Measurements from ENCODE around the gene GTF2IRD1. TPM values are rescaled to one million over a fixed set of nuclear protein-coding genes. Genes with fewer than 3 reads are reported as not detected.

The GTF2IRD1 gene
- total RNA-seq, 2 experiments from 2014 or later, result 4.9 to 6.6 TPM

DNA sequence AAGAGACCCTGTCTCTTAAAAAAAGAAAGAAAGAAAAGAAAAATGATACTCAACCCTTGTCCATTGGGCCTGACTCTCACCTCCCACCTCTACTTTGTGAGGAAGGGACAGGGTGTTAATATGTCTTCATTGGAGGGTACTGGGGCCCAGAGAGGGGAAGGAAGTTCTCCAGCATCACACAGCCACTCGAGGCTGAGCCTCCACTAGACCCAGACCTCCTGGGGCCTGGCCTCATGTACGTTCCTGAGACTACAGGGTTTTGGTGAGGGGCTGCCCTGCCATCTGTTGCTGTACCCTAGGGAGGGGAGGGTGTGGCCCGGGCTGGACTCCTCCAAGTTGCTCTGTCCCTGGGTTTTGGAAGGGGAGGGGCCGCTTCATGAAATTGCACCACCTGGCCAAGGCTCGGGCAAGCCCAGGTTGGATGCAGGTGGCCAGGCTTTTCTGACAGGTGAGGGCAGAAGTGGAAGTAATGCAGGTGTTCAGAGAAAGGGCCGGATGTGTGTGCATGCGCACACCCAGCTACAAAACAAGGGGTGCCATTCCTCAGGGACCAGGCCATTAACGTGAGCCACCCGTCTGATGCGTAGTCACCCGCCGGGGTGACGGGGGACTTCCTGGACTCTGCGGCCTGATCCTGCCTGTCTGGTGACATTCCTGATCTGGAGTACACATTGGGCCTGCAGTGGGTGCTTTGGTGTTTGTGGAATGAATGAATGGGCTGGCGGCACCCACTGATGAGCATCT lies 21.7 kb downstream of the GTF2IRD1 start:
- no peak overlapping the region for H3K4me3 Mint-ChIP-seq
- no peak for DNase-seq
- no peaks in the 10 kb centered on the region for H3K36me3 Mint-ChIP-seq
- no peaks in the 10 kb centered on the region for H3K4me1 Mint-ChIP-seq (ENCODE audit: low read depth)
- POLR2A ChIA-PET, result no interaction called here
- no peaks in the 10 kb centered on the region for H3K27me3 Mint-ChIP-seq
- no peak overlapping the region for H3K27ac Mint-ChIP-seq
- CTCF ChIA-PET, result no interaction called here
- H3K9me3 Mint-ChIP-seq, result no peaks in the 10 kb centered on the region
- intact Hi-C loops (cut with micrococcal nuclease), result no loop called here

DNA sequence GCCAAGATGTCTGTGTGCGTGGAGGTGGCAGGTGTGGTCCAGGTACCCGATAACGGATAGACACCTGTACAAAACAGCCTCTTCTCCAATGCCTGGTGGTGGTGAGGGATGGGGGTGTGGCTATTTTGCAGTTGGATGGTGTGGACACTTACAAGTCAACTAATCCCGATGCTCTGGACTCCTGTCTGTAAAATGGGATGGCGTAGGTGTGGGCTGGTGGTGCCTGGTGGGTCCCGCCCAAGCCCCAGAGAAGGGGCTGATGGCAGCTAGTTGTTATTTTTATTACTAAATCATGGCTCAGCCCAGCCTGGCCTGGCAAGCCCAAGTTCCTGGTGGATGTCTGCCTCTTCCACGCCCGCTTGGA lies 22.3 kb downstream of the GTF2IRD1 start:
- Mint-ChIP-seq H3K9me3 (no peaks in the 10 kb centered on the region), H3K4me3 (no peak overlapping the region), H3K27ac (no peak overlapping the region), H3K27me3 (no peaks in the 10 kb centered on the region), H3K36me3 (no peaks in the 10 kb centered on the region), H3K4me1 (ENCODE audit: low read depth) (no peaks in the 10 kb centered on the region)
- ChIA-PET POLR2A (no interaction called here), CTCF (no interaction called here)
- intact Hi-C loops (cut with micrococcal nuclease), result no loop called here
- DNase-seq, result no peak

DNA sequence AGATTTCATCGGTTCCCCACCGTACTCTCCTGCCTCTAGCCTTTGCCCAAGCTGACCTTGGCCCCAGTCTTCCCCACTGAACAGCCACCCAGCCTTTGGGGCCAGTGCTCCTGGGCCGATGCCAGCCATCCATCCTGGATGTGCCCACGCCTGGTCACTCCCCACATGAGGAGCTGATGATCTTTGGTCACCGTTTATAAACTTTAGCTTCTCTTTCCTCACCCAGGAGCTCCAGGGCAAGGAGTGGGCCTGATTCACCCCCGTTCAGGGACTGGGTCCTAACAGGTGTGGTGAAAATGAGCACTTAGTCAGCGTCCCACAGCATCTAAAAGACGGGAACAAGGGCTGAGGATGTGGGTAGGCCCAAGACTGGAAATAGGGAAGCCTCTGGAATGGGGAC lies 22.9 kb downstream of the GTF2IRD1 start:
- H3K4me3 Mint-ChIP-seq, result no peak overlapping the region
- POLR2A ChIA-PET, result no interaction called here
- no peaks in the 10 kb centered on the region for H3K36me3 Mint-ChIP-seq
- DNase-seq, result no peak
- peaks cover 3% of the 10 kb centered on the region for H3K27me3 Mint-ChIP-seq
- no peaks in the 10 kb centered on the region for H3K4me1 Mint-ChIP-seq (ENCODE audit: low read depth)
- CTCF ChIA-PET, result no interaction called here
- intact Hi-C loops (cut with micrococcal nuclease), result no loop called here
- H3K27ac Mint-ChIP-seq, result no peak overlapping the region
- H3K9me3 Mint-ChIP-seq, result no peaks in the 10 kb centered on the region

DNA sequence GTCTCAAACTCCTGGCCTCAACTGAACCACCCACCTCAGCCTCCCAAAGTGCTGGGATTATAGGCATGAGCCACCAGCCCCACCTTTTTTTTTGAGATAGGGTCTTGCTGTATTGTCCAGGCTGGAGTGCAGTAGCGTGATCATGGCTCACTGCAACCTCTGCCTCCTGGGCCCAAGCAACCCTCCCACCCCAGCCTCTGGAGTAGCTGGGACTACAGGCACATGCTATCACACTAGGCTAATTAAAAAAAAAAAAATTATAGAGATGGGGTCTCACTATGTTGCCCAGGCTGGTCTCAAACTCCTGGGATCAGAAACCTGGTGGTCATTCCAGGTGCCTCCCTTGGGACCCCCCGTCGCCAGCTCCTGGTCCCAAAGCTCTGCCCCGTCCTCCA lies 25.0 kb downstream of the GTF2IRD1 start:
- no peak overlapping the region for H3K4me3 Mint-ChIP-seq
- intact Hi-C loops (cut with micrococcal nuclease), result no loop called here
- POLR2A ChIA-PET, result no interaction called here
- H3K27me3 Mint-ChIP-seq, result peaks cover 3% of the 10 kb centered on the region
- no peaks in the 10 kb centered on the region for H3K4me1 Mint-ChIP-seq (ENCODE audit: low read depth)
- H3K9me3 Mint-ChIP-seq, result no peaks in the 10 kb centered on the region
- H3K27ac Mint-ChIP-seq, result no peak overlapping the region
- DNase-seq, result no peak
- no peaks in the 10 kb centered on the region for H3K36me3 Mint-ChIP-seq
- CTCF ChIA-PET, result interaction anchor here (0.6 to 1.5 kb wide), 2 partner anchors 28 to 968 kb away, joined by 3 to 4 read pairs; no protein-coding TSS in a partner anchor

DNA sequence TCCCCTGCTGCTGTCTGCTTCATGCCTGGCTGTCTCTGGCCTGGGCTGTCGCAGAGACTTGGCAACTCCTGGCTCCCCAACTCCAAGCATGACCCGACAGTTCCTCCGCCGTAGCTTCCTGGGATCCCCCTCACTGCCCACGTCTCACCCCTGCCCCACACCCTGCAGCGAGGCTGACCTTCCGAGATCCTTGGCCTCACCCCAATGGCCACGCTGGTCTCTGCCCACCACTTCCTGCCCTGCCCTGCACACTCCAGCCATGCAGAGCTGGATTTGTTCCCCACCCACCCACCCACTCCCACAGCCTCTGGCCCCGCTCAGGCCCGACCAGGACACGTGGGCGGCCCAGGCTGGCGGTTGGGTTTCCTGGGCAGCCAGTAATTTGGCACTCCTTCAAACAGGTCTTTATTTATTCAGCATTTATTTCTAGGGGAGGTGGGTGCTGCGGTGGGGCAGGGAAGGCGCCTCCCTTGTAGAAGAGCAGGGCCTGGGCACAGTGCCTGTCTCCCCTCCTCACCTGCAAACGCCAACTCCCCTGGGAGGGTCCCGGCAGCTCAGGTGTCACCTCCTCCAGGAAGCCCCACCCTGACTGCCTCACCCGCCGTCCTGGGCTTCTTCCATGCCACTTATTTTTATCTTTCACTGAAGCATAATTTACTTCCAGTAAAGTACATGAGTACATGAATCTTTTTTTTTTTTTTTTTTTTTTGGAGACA lies 25.5 kb downstream of the GTF2IRD1 start:
- no peak for DNase-seq
- Mint-ChIP-seq H3K4me1 (ENCODE audit: low read depth) (no peaks in the 10 kb centered on the region), H3K27me3 (peaks cover 3% of the 10 kb centered on the region), H3K36me3 (no peaks in the 10 kb centered on the region), H3K27ac (no peak overlapping the region), H3K4me3 (no peak overlapping the region), H3K9me3 (no peaks in the 10 kb centered on the region)
- POLR2A ChIA-PET, result no interaction called here
- intact Hi-C loops (cut with micrococcal nuclease), result no loop called here
- CTCF ChIA-PET, result interaction anchor here (1.5 kb wide), 1 partner anchor 29 kb away, joined by 3 read pairs; no protein-coding TSS in a partner anchor

DNA sequence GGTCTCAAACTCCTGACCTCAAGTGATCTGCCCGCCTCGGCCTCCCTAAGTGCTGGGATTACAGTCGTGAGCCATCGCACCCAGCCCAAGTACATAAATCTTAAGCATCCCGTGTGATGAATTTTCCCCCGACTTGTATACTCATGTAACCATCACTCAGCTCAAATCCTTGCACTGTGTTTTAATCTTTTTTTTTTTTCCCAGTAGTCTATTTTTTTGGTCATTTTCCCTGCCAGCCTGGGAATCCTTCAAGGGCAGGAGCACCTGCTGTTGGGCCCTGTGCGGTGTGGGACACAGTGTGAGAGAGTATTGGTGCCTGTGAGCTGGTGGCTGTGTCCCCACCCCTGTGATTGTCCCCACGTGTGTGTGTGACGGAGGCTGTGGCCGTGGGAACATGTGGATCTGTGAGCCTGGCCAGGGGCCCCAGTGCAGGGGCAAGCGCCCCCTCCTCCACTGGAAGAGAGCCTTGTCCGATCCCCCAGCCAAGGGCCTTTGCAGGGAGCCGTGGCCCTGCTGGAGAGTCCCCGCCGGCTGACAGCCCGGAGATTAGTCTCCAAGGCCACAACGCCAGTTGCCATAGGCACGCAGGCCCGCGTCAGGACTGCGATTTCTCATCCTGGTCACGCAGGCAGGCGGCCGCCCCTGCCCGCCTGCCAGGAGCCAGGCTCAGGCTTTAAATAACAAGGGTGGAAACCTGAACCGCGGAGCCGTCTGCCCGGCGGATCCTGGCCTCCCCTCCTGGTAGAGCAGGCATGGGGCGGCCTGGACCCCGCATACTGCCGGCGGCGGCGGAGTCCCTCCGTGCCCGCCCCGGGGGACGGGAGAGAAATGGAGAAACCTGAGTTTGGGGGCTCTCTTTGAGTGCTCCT lies 26.5 kb downstream of the GTF2IRD1 start:
- Mint-ChIP-seq H3K27ac (no peak overlapping the region), H3K4me3 (no peak overlapping the region), H3K27me3 (peaks cover 3% of the 10 kb centered on the region), H3K9me3 (no peaks in the 10 kb centered on the region), H3K36me3 (no peaks in the 10 kb centered on the region), H3K4me1 (ENCODE audit: low read depth) (no peaks in the 10 kb centered on the region)
- ChIA-PET POLR2A (no interaction called here), CTCF (no interaction called here)
- DNase-seq, result no peak
- intact Hi-C loops (cut with micrococcal nuclease), result no loop called here

DNA sequence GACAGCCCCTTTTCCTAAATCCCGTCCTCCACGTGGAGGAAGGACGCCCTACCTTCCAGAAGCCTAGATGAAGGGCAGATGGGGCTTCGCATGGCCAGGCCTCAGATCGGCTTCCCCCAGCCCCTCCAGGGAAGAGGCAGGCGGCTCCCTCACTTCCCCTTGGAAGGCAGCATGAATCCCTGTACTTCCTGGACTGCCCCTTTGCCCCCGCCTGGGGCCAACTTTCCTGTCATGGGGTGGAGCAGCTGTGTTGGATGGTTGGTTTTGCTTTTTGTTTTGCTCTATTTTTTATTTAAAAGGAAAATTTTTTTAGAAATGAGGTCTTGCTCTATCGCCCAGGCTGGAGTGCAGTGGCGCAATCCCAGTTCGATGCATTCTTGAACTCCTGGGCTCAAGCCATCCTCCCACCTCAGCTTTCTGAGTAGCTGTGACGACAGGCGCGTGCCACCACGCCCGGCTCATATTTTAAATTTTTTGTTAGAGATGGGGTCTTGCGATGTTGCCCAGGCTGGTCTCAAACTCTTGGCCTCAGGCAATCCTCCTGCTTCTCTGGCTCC lies 27.2 kb downstream of the GTF2IRD1 start:
- Mint-ChIP-seq H3K36me3 (no peaks in the 10 kb centered on the region), H3K4me3 (no peak overlapping the region), H3K27me3 (peaks cover 3% of the 10 kb centered on the region), H3K27ac (no peak overlapping the region), H3K4me1 (ENCODE audit: low read depth) (no peaks in the 10 kb centered on the region), H3K9me3 (no peaks in the 10 kb centered on the region)
- CTCF ChIA-PET, result no interaction called here
- POLR2A ChIA-PET, result no interaction called here
- no peak for DNase-seq
- intact Hi-C loops (cut with micrococcal nuclease), result no loop called here

DNA sequence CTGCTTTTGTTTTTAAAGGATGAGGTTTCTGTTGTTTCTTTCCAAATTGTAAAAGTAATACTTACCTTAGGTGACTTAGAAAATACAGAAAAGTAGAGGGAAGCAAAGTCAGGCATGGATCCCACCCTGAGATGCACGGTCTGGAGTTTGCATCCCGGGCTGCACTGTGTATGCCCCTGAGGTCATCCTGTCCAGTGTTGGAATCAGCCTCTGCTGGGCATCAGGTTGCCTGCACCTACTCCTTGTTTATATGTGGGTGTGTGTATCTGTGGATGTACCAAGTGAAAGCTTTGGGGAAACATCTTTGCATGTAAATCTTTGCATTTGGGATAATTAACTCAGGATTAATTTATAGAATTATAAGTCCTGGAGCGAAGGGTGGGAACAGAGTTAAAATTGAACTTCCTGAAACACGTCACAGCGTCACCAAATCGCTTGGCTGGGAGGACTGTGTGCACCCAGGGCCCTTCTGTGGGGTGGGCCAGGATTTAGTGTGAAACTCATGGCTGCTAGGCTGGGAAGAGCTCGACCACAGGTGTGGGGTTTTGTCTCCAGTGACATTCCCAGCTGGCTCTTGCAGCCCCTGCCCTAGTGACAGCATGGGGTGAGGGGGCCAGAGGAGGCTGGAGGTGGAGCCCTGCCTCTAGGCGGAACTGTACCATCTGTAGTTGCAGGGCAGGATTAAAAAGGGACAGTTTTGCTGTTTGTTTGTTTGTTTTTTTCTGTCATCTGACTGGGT lies 27.9 kb downstream of the GTF2IRD1 start:
- intact Hi-C loops (cut with micrococcal nuclease), result no loop called here
- CTCF ChIA-PET, result no interaction called here

DNA sequence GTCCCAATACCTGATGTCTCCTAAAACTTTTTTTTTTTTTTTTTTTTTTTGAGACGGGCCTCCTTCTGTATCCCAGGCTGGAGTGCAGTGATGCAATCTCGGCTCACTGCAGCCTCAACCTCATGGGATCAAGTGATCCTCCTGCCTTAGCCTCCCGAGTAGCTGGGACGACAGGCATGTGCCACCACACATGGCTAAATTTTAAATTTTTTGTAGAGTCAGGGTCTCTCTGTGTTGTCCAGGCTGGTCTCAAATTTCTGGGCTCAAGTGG lies 28.4 kb downstream of the GTF2IRD1 start:
- POLR2A ChIA-PET, result interaction anchor here (0.6 kb wide), 1 partner anchor 16 kb away, joined by 3 read pairs; no protein-coding TSS in a partner anchor
- no peaks in the 10 kb centered on the region for H3K4me1 Mint-ChIP-seq (ENCODE audit: low read depth)
- H3K27me3 Mint-ChIP-seq, result peaks cover 3% of the 10 kb centered on the region
- no peak overlapping the region for H3K27ac Mint-ChIP-seq
- no peak for DNase-seq
- no peak overlapping the region for H3K4me3 Mint-ChIP-seq
- H3K9me3 Mint-ChIP-seq, result no peaks in the 10 kb centered on the region
- intact Hi-C loops (cut with micrococcal nuclease), result no loop called here
- no peaks in the 10 kb centered on the region for H3K36me3 Mint-ChIP-seq
- CTCF ChIA-PET, result no interaction called here

More for the DNA sequence above, 27.9 kb downstream of the GTF2IRD1 start:
- no peak for DNase-seq
- POLR2A ChIA-PET, result interaction anchor here (0.6 kb wide), 1 partner anchor 17 kb away, joined by 3 read pairs; no protein-coding TSS in a partner anchor
- Mint-ChIP-seq H3K27ac (no peak overlapping the region), H3K4me1 (ENCODE audit: low read depth) (no peaks in the 10 kb centered on the region), H3K4me3 (no peak overlapping the region), H3K36me3 (no peaks in the 10 kb centered on the region), H3K27me3 (peaks cover 3% of the 10 kb centered on the region), H3K9me3 (no peaks in the 10 kb centered on the region)

DNA sequence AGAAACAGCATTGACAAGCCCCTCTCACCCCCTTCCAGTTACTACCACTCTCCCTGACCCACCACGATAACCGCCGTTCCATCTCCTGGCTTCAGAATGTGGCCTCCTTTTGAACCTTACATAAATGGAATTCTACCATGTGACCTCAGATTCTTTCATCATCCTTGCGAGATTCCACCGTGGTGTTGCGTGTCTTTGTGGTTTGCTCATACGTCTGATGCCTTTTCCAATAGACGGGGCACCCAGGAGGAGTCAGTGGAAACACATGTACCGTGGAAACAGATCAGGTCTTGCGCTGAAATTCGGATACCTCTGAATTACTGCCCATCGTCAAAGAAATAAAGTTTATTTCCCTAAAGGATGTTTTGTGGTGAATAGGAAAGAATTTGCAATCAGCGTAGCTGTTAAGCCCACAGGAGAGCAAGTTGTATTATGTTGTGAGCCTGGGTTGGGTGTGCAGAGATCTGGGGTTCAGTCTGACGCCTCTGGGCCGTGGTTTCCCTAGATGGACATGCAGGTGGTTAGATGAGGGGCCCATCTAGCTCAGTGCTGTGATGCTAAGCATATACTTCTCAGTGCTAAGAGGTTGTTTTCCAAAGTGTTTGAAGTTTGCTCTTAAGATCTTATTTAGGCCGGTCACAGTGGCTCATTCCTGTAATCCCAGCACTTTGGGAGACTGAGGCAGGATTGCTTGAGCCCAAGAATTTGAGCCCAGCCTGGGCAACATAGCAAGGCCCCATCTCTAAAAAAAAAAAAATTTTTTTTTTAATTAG lies 29.1 kb downstream of the GTF2IRD1 start:
- CTCF ChIA-PET, result no interaction called here
- Mint-ChIP-seq H3K4me1 (ENCODE audit: low read depth) (no peaks in the 10 kb centered on the region), H3K27me3 (peaks cover 3% of the 10 kb centered on the region), H3K27ac (no peak overlapping the region), H3K36me3 (no peaks in the 10 kb centered on the region), H3K9me3 (no peaks in the 10 kb centered on the region), H3K4me3 (no peak overlapping the region)
- DNase-seq, result no peak
- POLR2A ChIA-PET, result no interaction called here
- intact Hi-C loops (cut with micrococcal nuclease), result no loop called here

Data from activated CD4-positive, alpha-beta memory T cell treated with anti-CD3 and anti-CD28 coated beads for 36 hours (primary cell).